SK-N-MC (cell line): ENCODE results near the gene RAB18.

Experiments
- EZH2 ChIP-seq: fragments of 200-600 bp; sonication (generic); IDR thresholded peaks from one replicate; pipeline ENCODE4 v1.6.1; 2017; ENCODE audit warnings: antibody characterized with exemption
- FOXP2 ChIP-seq: optimal IDR thresholded peaks from 2 replicates; pipeline ENCODE3; 2011; ENCODE audit warnings: mild to moderate bottlenecking, moderate library complexity; ENCODE audit not compliant: insufficient read depth; ENCODE audit errors: extremely low read length, control extremely low read depth
- POLR2AphosphoS5 ChIP-seq: IDR thresholded peaks from 2 replicates; pipeline ENCODE4 v1.6.1; 2012; ENCODE audit warnings: mild to moderate bottlenecking, low read depth, low read length, borderline replicate concordance

DNA sequence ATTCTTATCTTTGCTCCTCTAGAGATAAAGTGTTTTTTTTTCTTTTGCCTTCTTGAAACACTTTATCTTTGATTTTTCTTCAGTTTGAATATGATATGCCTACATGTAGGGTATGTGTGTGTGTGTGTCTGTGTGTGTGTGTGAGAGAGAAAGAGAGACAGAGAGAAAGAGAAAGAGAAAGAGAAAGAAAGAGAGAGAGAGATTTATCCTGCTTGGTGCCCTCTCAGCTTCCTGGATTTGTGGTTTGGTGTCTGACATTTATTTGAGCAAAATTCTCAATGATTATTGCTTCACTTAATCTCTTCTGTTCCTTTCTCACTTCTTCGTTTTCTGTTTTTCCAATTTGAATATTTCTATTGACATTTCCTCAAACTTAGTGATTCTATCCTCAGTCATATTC, 60.3 kb downstream of the RAB18 start:
- TF ChIP-seq POLR2AphosphoS5 = no peak
- no peak for TF ChIP-seq EZH2
- TF ChIP-seq FOXP2 = no peak
